ENCODE results near the gene SLC35D2. TPM values are rescaled to one million over a fixed set of nuclear protein-coding genes. Genes with fewer than 3 reads are reported as not detected.
A peak's percentile ranks its signal among the peaks of the same experiment; 100 is the strongest.
"Not testable (repeated sequence)": the region's sequence is repeated elsewhere in the genome, so short reads cannot be mapped to it uniquely, and the experiment has no call there.

SLC35D2 gene
- total RNA-seq, 1 donor from 2014 or later: 27.2 TPM

GRCh38 chr9:96318921-96319565 lies 64.5 kb downstream of the SLC35D2 start:
- peaks cover 7% of the 10 kb centered on the region for H3K36me3 Mint-ChIP-seq (ENCODE audit: low read depth, unreplicated experiment)
- H3K4me1 Mint-ChIP-seq (ENCODE audit: unreplicated experiment): no peaks in the 10 kb centered on the region
- H3K27ac Mint-ChIP-seq (ENCODE audit: unreplicated experiment): no peak overlapping the region
- no peaks in the 10 kb centered on the region for H3K9me3 Mint-ChIP-seq (ENCODE audit: unreplicated experiment)
- no peak for TF ChIP-seq CTCF (IDR thresholded peaks at IDR 0.05; ENCODE audit: unreplicated experiment)
- no peak overlapping the region for H3K4me3 Mint-ChIP-seq (ENCODE audit: unreplicated experiment)
- DNase-seq (ENCODE audit: low spot score): no peak
- H3K27me3 Mint-ChIP-seq (ENCODE audit: unreplicated experiment): peaks cover 2% of the 10 kb centered on the region

GRCh38 chr9:96317335-96317980 lies 66.1 kb downstream of the SLC35D2 start:
- Mint-ChIP-seq H3K4me3 (ENCODE audit: unreplicated experiment) (no peak overlapping the region), H3K9me3 (ENCODE audit: unreplicated experiment) (no peaks in the 10 kb centered on the region), H3K27ac (ENCODE audit: unreplicated experiment) (no peak overlapping the region), H3K4me1 (ENCODE audit: unreplicated experiment) (no peaks in the 10 kb centered on the region), H3K27me3 (ENCODE audit: unreplicated experiment) (peaks cover 2% of the 10 kb centered on the region), H3K36me3 (ENCODE audit: low read depth, unreplicated experiment) (peaks cover 12% of the 10 kb centered on the region)
- TF ChIP-seq CTCF (IDR thresholded peaks at IDR 0.05; ENCODE audit: unreplicated experiment): peak; percentile 72
- peak; percentile 56 for DNase-seq (ENCODE audit: low spot score)

- TF ChIP-seq CTCF (IDR thresholded peaks at IDR 0.05; ENCODE audit: unreplicated experiment): no peak
- Mint-ChIP-seq H3K27me3 (ENCODE audit: unreplicated experiment) (no peaks in the 10 kb centered on the region), H3K27ac (ENCODE audit: unreplicated experiment) (no peak overlapping the region), H3K4me1 (ENCODE audit: unreplicated experiment) (no peaks in the 10 kb centered on the region), H3K4me3 (ENCODE audit: unreplicated experiment) (no peak overlapping the region), H3K36me3 (ENCODE audit: low read depth, unreplicated experiment) (peaks cover 14% of the 10 kb centered on the region), H3K9me3 (ENCODE audit: unreplicated experiment) (peaks cover 5% of the 10 kb centered on the region)
- no peak for DNase-seq (ENCODE audit: low spot score)
Measured at GRCh38 chr9:96309850-96310249, 73.7 kb downstream of the SLC35D2 start.

GRCh38 chr9:96306958-96307357 lies 76.6 kb downstream of the SLC35D2 start:
- not testable (repeated sequence) for H3K36me3 Mint-ChIP-seq (ENCODE audit: low read depth, unreplicated experiment); H3K4me1 Mint-ChIP-seq (ENCODE audit: unreplicated experiment); H3K27me3 Mint-ChIP-seq (ENCODE audit: unreplicated experiment); H3K27ac Mint-ChIP-seq (ENCODE audit: unreplicated experiment); DNase-seq (ENCODE audit: low spot score); H3K4me3 Mint-ChIP-seq (ENCODE audit: unreplicated experiment); H3K9me3 Mint-ChIP-seq (ENCODE audit: unreplicated experiment)

- Mint-ChIP-seq H3K4me1 (ENCODE audit: unreplicated experiment) (no peaks in the 10 kb centered on the region), H3K27me3 (ENCODE audit: unreplicated experiment) (no peaks in the 10 kb centered on the region), H3K4me3 (ENCODE audit: unreplicated experiment) (no peak overlapping the region), H3K36me3 (ENCODE audit: low read depth, unreplicated experiment) (no peaks in the 10 kb centered on the region), H3K9me3 (ENCODE audit: unreplicated experiment) (no peaks in the 10 kb centered on the region), H3K27ac (ENCODE audit: unreplicated experiment) (no peak overlapping the region)
- DNase-seq (ENCODE audit: low spot score): no peak
- no peak for TF ChIP-seq CTCF (IDR thresholded peaks at IDR 0.05; ENCODE audit: unreplicated experiment)
Measured at GRCh38 chr9:96305171-96305570, 78.3 kb downstream of the SLC35D2 start.
